ENCODE measurements around the gene CLEC17A. TPM values are rescaled to one million over a fixed set of nuclear protein-coding genes. Genes with fewer than 3 reads are reported as not detected.

The CLEC17A gene
- total RNA-seq, 2 experiments from 2014 or later: 0.60 to 0.83 TPM

- Mint-ChIP-seq H3K27ac (no peak overlapping the region), H3K9me3 (peaks cover 1% of the 10 kb centered on the region), H3K27me3 (peaks cover 9% of the 10 kb centered on the region), H3K36me3 (ENCODE audit: low read depth) (no peaks in the 10 kb centered on the region), H3K4me3 (no peak overlapping the region), H3K4me1 (ENCODE audit: low read depth) (no peaks in the 10 kb centered on the region)
- DNase-seq (no peak), ATAC-seq (no peak)
- intact Hi-C loops (cut with micrococcal nuclease): no loop called here
- TF ChIP-seq CTCF (IDR thresholded peaks at IDR 0.05): no peak
- ChIA-PET POLR2A (interaction anchor here (0.8 kb wide), 1 partner anchor 16 kb away, joined by 3 read pairs; no protein-coding TSS in a partner anchor), CTCF (no interaction called here)
These were observed 65.6 kb downstream of the CLEC17A start for GRCh38 chr19:14648506-14648905.

- H3K27me3 Mint-ChIP-seq: peaks cover 9% of the 10 kb centered on the region
- ATAC-seq: no peak
These were observed 66.1 kb downstream of the CLEC17A start for GRCh38 chr19:14649020-14649419.

GRCh38 chr19:14650161-14650560 lies 67.3 kb downstream of the CLEC17A start:
- ATAC-seq (no peak), DNase-seq (no peak)
- Mint-ChIP-seq H3K36me3 (ENCODE audit: low read depth) (no peaks in the 10 kb centered on the region), H3K27me3 (peaks cover 9% of the 10 kb centered on the region), H3K4me3 (no peak overlapping the region), H3K27ac (no peak overlapping the region), H3K9me3 (no peaks in the 10 kb centered on the region), H3K4me1 (ENCODE audit: low read depth) (no peaks in the 10 kb centered on the region)
- intact Hi-C loops (cut with micrococcal nuclease): no loop called here
- no peak for TF ChIP-seq CTCF (IDR thresholded peaks at IDR 0.05)
- ChIA-PET POLR2A (no interaction called here), CTCF (no interaction called here)

More at GRCh38 chr19:14649020-14649419, 66.1 kb downstream of the CLEC17A start:
- Mint-ChIP-seq H3K27ac (no peak overlapping the region), H3K36me3 (ENCODE audit: low read depth) (no peaks in the 10 kb centered on the region), H3K9me3 (no peaks in the 10 kb centered on the region), H3K4me1 (ENCODE audit: low read depth) (no peaks in the 10 kb centered on the region), H3K4me3 (no peak overlapping the region)
- intact Hi-C loops (cut with micrococcal nuclease): no loop called here
- no peak for DNase-seq
- ChIA-PET CTCF (no interaction called here), POLR2A (no interaction called here)
- no peak for TF ChIP-seq CTCF (IDR thresholded peaks at IDR 0.05)

- no peaks in the 10 kb centered on the region for H3K9me3 Mint-ChIP-seq
- ATAC-seq: no peak
- peaks cover 10% of the 10 kb centered on the region for H3K27me3 Mint-ChIP-seq
- H3K36me3 Mint-ChIP-seq (ENCODE audit: low read depth): no peaks in the 10 kb centered on the region
- H3K27ac Mint-ChIP-seq: no peak overlapping the region
- H3K4me1 Mint-ChIP-seq (ENCODE audit: low read depth): no peaks in the 10 kb centered on the region
- POLR2A ChIA-PET: no interaction called here
- CTCF ChIA-PET: interaction anchor here (1.3 kb wide), 1 partner anchor 30 kb away, joined by 3 read pairs; no protein-coding TSS in a partner anchor
- DNase-seq: no peak
- no peak overlapping the region for H3K4me3 Mint-ChIP-seq
- intact Hi-C loops (cut with micrococcal nuclease): no loop called here
- TF ChIP-seq CTCF (IDR thresholded peaks at IDR 0.05): no peak
These were observed 72.1 kb downstream of the CLEC17A start for GRCh38 chr19:14654786-14655560.

GRCh38 chr19:14655726-14656125 lies 72.8 kb downstream of the CLEC17A start:
- Mint-ChIP-seq H3K27ac (no peak overlapping the region), H3K9me3 (no peaks in the 10 kb centered on the region), H3K4me3 (no peak overlapping the region), H3K4me1 (ENCODE audit: low read depth) (no peaks in the 10 kb centered on the region), H3K27me3 (peaks cover 11% of the 10 kb centered on the region), H3K36me3 (ENCODE audit: low read depth) (no peaks in the 10 kb centered on the region)
- ATAC-seq (no peak), DNase-seq (no peak)
- intact Hi-C loops (cut with micrococcal nuclease): no loop called here
- TF ChIP-seq CTCF (IDR thresholded peaks at IDR 0.05): no peak
- CTCF ChIA-PET: interaction anchor here (1.3 kb wide), 1 partner anchor 29 kb away, joined by 3 read pairs; no protein-coding TSS in a partner anchor
- POLR2A ChIA-PET: no interaction called here
